Non-pigmented ciliary epithelial cell (primary cell): Measurements from ENCODE around the gene IL23A.
"Not testable (repeated sequence)": the region's sequence is repeated elsewhere in the genome, so short reads cannot be mapped to it uniquely, and the experiment has no call there.

ENCODE experiments used
- DNase-seq: peaks from one replicate; pipeline ENCODE4 v3.0.0-alpha.2; 2010; ENCODE audit warnings: low read depth

IL23A gene

GRCh38 chr12:56338308-56339157, at the start of gene IL23A:
TSS of gene IL23A (plus strand) at chr12:56338884. CDS start at chr12:56339045, 161 bp downstream.
- peak; percentile 23 for DNase-seq

GRCh38 chr12:56293795-56294194, 44.9 kb upstream of the IL23A start:
- no peak for DNase-seq

GRCh38 chr12:56296295-56296694, 42.4 kb upstream of the IL23A start:
- DNase-seq: no peak

- DNase-seq: no peak
These were observed 41.3 kb upstream of the IL23A start for GRCh38 chr12:56297400-56297799.

GRCh38 chr12:56298828-56299227, 39.9 kb upstream of the IL23A start:
- no peak for DNase-seq

- no peak for DNase-seq
These were observed 39.3 kb upstream of the IL23A start for GRCh38 chr12:56299308-56299852.

- DNase-seq: peak; percentile 89
These were observed 38.6 kb upstream of the IL23A start, which contains the start of gene CS for GRCh38 chr12:56299853-56300643. TSS of gene CS (minus strand) at chr12:56300330. CDS start at chr12:56300201, 129 bp downstream.

GRCh38 chr12:56300644-56301464, 37.8 kb upstream of the IL23A start:
- DNase-seq: no peak

GRCh38 chr12:56304276-56304675, 34.4 kb upstream of the IL23A start:
- DNase-seq: no peak

GRCh38 chr12:56304872-56305590, 33.7 kb upstream of the IL23A start:
- no peak for DNase-seq

- no peak for DNase-seq
These were observed 31.3 kb upstream of the IL23A start for GRCh38 chr12:56307221-56307965.

- no peak for DNase-seq
These were observed 30.0 kb upstream of the IL23A start for GRCh38 chr12:56308714-56309113.

GRCh38 chr12:56311003-56311402, 27.7 kb upstream of the IL23A start:
- no peak for DNase-seq

- no peak for DNase-seq
These were observed 23.4 kb upstream of the IL23A start for GRCh38 chr12:56315249-56315621.

GRCh38 chr12:56315622-56316473, 22.8 kb upstream of the IL23A start, which contains the start of gene CNPY2:
TSS of gene CNPY2 (minus strand) at chr12:56315988. CDS start at chr12:56315217, 771 bp downstream.
- DNase-seq: peak; percentile 92

GRCh38 chr12:56317675-56318074, 21.0 kb upstream of the IL23A start:
- no peak for DNase-seq

GRCh38 chr12:56321027-56321426, 17.7 kb upstream of the IL23A start:
- no peak for DNase-seq

- not testable (repeated sequence) for DNase-seq
These were observed 17.1 kb upstream of the IL23A start for GRCh38 chr12:56321610-56322009.

GRCh38 chr12:56324206-56324605, 14.5 kb upstream of the IL23A start:
- DNase-seq: no peak
